Head of caudate nucleus (tissue), 42 donors: ENCODE measurements around the gene CAPN12.
"Not testable (repeated sequence)": the region's sequence is repeated elsewhere in the genome, so short reads cannot be mapped to it uniquely, and the experiment has no call there.

Experiments
- DNase-seq, 42 donors: peaks; one replicate each; pipeline versions ENCODE4 v3.0.0 to v3.0.0-alpha.2; 2020 to 2021; ENCODE audit warnings: mixed read lengths in 7 of 42
- intact Hi-C: fragments of 100-400 bp; cut with DNase I; formaldehyde crosslinking; loops from one replicate; pipeline ENCODE4 v1.15.0; 2022

CAPN12 gene

GRCh38 chr19:38773469-38774177 lies 29.3 kb upstream of the CAPN12 start, which contains the start of gene LGALS7:
Gene LGALS7 (minus strand): TSS chr19:38773517. CDS start chr19:38773492, 25 bp downstream.
- intact Hi-C loops = no loop called here
- no peak for DNase-seq

- DNase-seq, intact Hi-C loops: not testable (repeated sequence)
Observed at GRCh38 chr19:38771569-38771968, 27.3 kb upstream of the CAPN12 start.

GRCh38 chr19:38770949-38771275 lies 26.6 kb upstream of the CAPN12 start:
- DNase-seq, intact Hi-C loops: not testable (repeated sequence)

- intact Hi-C loops, DNase-seq: not testable (repeated sequence)
Observed at GRCh38 chr19:38770228-38770948, 26.1 kb upstream of the CAPN12 start.

- intact Hi-C loops = no loop called here
- DNase-seq = peak; percentile 6 to 87 (median 60)
Observed at GRCh38 chr19:38769635-38770211, 25.4 kb upstream of the CAPN12 start.

- intact Hi-C loops = no loop called here
- DNase-seq = no peak
Observed at GRCh38 chr19:38766276-38767047, 22.2 kb upstream of the CAPN12 start.

GRCh38 chr19:38765214-38765613 lies 20.9 kb upstream of the CAPN12 start:
- intact Hi-C loops = no loop called here
- DNase-seq = no peak

- intact Hi-C loops = no loop called here
- no peak for DNase-seq
Observed at GRCh38 chr19:38763795-38764220, 19.5 kb upstream of the CAPN12 start.

GRCh38 chr19:38761884-38762389 lies 17.7 kb upstream of the CAPN12 start:
- DNase-seq, intact Hi-C loops: not testable (repeated sequence)

GRCh38 chr19:38760805-38761517 lies 16.7 kb upstream of the CAPN12 start:
- intact Hi-C loops, DNase-seq: not testable (repeated sequence)

- intact Hi-C loops = no loop called here
- DNase-seq = peak in 1 of 42 donors; percentile 6
Observed at GRCh38 chr19:38759590-38760003, 15.3 kb upstream of the CAPN12 start.

- intact Hi-C loops, DNase-seq: not testable (repeated sequence)
Observed at GRCh38 chr19:38754196-38754595, 9.9 kb upstream of the CAPN12 start.

- DNase-seq, intact Hi-C loops: not testable (repeated sequence)
Observed at GRCh38 chr19:38753783-38754182, 9.5 kb upstream of the CAPN12 start.

GRCh38 chr19:38745316-38745715 lies 1.0 kb upstream of the CAPN12 start:
- DNase-seq = no peak
- intact Hi-C loops = no loop called here

- DNase-seq = no peak
- intact Hi-C loops = no loop called here
Observed at GRCh38 chr19:38744874-38745273, 600 bp upstream of the CAPN12 start.

GRCh38 chr19:38743394-38744297 lies 628 bp downstream of the CAPN12 start:
- intact Hi-C loops = no loop called here
- peak in 1 of 42 donors; percentile 23 for DNase-seq

- DNase-seq = no peak
- intact Hi-C loops = no loop called here
Observed at GRCh38 chr19:38742906-38743305, 1.4 kb downstream of the CAPN12 start.

GRCh38 chr19:38742296-38742695 lies 2.0 kb downstream of the CAPN12 start:
- intact Hi-C loops = no loop called here
- no peak for DNase-seq
